ENCODE results near the gene ERAL1.
"Not testable (repeated sequence)": the region's sequence is repeated elsewhere in the genome, so short reads cannot be mapped to it uniquely, and the experiment has no call there.

The ERAL1 gene

DNA sequence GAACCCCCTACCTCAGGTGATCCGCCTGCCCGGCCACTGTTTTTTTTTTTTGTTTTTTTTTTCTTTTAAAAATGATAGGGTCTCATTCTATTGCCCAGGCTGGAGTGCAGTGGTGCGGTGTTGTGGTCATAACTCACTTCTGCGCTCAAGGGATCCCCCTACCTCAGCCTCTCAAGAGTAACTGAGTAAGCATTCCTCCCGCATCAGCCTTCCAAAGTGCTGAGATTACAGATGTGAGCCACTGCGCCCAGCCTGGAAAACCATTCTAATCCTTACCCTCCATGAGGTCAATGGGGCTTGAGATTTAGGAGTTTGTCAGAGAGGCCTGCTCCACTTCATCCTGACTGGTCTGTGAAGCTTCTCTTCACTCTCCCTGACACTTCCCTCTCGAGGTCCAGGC, 12.5 kb downstream of the ERAL1 start:
- no peak for DNase-seq (ENCODE audit: low read depth, low spot score)
- TF ChIP-seq, protein P1, sequence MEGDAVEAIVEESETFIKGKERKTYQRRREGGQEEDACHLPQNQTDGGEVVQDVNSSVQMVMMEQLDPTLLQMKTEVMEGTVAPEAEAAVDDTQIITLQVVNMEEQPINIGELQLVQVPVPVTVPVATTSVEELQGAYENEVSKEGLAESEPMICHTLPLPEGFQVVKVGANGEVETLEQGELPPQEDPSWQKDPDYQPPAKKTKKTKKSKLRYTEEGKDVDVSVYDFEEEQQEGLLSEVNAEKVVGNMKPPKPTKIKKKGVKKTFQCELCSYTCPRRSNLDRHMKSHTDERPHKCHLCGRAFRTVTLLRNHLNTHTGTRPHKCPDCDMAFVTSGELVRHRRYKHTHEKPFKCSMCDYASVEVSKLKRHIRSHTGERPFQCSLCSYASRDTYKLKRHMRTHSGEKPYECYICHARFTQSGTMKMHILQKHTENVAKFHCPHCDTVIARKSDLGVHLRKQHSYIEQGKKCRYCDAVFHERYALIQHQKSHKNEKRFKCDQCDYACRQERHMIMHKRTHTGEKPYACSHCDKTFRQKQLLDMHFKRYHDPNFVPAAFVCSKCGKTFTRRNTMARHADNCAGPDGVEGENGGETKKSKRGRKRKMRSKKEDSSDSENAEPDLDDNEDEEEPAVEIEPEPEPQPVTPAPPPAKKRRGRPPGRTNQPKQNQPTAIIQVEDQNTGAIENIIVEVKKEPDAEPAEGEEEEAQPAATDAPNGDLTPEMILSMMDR (IDR thresholded peaks at IDR 0.05; ENCODE audit: low read depth, low read length), result no peak
- in situ Hi-C loops (cut with HindIII; ENCODE audit: low sequenced_read_pairs), result no loop called here
- H3K4me3 ChIP-seq (ENCODE audit: low read depth, low read length), result no peak overlapping the region

DNA sequence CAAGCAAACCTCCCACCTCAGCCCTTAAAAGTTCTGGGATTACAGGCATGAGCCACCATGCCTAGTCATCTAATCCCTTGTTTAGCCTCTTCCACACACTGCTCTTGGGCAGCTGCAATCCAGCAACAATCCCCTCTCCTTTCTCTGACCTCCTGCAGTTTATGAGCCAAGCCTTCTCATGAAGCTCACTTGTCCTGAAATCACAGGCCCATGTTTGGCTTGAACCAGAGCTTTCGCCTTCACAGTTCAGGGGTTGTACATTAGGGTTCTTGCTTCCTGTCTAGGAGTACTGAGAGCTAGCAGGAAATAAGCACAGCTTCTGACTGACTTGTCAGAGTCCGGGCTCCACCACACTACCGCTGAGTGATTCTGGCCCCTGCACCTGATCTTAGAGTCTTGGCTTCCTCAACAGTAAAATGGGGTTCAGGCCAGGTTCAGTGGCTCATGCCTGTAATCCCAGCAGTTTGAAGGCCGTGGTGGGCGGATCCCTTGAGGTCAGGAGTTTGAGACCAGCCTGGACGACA, 16.3 kb downstream of the ERAL1 start:
- DNase-seq (ENCODE audit: low read depth, low spot score), result no peak
- H3K4me3 ChIP-seq (ENCODE audit: low read depth, low read length), result no peak overlapping the region
- in situ Hi-C loops (cut with HindIII; ENCODE audit: low sequenced_read_pairs), result no loop called here
- TF ChIP-seq, protein P1 (IDR thresholded peaks at IDR 0.05; ENCODE audit: low read depth, low read length), result no peak

DNA sequence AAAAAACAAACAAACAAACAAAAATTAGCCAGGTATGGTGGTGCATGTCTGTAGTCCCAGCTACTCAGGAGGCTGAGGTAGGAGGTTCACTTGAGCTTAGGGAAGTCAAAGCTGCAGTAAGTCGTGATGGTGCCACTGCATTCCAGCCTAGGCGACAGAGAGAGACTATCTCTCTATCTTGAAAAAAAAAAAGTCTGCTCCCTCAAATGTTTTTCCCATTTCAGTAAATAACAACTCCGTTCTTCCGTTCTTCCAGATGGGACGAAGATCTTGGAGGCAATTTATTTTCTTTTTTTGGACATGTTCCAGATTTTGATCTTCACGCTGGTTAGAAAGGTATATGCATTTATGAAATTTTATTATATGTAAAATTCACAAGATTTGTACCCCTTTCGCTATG, 19.0 kb downstream of the ERAL1 start:
- H3K4me3 ChIP-seq (ENCODE audit: low read depth, low read length), result no peak overlapping the region
- no peak for DNase-seq (ENCODE audit: low read depth, low spot score)
- in situ Hi-C loops (cut with HindIII; ENCODE audit: low sequenced_read_pairs), result no loop called here
- TF ChIP-seq, protein P1 (IDR thresholded peaks at IDR 0.05; ENCODE audit: low read depth, low read length), result no peak

DNA sequence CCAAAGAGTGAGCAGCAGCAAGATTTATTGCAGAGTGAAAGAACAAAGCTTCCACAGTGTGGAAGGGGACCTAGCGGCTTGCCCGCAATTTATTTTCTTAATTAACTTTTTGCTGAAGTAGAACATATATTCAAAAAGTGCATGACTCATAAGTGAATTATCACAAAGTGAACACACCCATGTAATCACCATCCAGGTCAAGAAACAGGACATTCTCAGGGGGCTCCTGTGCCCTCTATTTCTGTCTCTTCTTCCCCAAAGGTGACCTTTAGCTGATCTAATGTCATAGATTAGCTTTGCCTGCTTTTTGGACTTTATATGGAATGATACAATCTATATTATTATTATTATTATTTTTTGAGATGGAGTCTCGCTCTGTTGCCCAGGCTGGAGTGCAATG, 19.9 kb downstream of the ERAL1 start:
- in situ Hi-C loops (cut with HindIII; ENCODE audit: low sequenced_read_pairs), result no loop called here
- H3K4me3 ChIP-seq (ENCODE audit: low read depth, low read length), result no peak overlapping the region
- TF ChIP-seq, protein P1 (IDR thresholded peaks at IDR 0.05; ENCODE audit: low read depth, low read length), result no peak
- DNase-seq (ENCODE audit: low read depth, low spot score), result no peak

DNA sequence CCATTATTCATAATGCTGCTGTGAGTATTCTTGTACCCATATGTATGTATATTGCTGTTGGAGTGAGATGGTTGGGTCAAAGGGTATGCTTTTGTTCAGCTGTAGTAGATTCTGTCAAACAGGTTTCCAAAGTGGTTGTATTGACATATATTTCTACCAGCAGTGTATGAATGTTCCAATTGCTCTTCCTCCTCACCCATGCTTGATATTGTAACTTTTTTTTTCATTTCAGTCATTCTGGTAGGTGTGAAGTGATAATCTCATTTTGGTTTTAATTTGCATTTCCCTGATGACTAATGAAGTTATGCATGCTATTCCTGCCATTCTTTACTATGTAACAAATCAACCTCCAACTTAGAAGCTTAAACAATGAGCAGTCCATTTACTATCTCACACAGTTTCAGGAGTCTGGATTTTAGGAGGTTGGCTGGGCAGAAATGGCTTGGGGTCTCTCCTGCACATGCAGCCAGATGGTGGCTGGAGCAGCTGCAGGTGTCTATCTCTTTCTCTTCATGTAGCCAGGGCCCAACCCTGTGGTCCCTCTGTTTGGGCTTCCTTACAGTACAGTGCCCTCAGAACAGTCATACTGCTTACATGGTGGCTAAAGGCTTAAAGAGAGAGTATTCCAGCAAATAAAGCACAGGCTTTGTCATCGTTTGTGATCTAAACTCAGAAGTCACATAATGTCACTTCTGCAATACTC, 21.2 kb downstream of the ERAL1 start:
- H3K4me3 ChIP-seq (ENCODE audit: low read depth, low read length), result no peak overlapping the region
- TF ChIP-seq, protein P1 (IDR thresholded peaks at IDR 0.05; ENCODE audit: low read depth, low read length), result no peak
- no peak for DNase-seq (ENCODE audit: low read depth, low spot score)
- in situ Hi-C loops (cut with HindIII; ENCODE audit: low sequenced_read_pairs), result no loop called here

DNA sequence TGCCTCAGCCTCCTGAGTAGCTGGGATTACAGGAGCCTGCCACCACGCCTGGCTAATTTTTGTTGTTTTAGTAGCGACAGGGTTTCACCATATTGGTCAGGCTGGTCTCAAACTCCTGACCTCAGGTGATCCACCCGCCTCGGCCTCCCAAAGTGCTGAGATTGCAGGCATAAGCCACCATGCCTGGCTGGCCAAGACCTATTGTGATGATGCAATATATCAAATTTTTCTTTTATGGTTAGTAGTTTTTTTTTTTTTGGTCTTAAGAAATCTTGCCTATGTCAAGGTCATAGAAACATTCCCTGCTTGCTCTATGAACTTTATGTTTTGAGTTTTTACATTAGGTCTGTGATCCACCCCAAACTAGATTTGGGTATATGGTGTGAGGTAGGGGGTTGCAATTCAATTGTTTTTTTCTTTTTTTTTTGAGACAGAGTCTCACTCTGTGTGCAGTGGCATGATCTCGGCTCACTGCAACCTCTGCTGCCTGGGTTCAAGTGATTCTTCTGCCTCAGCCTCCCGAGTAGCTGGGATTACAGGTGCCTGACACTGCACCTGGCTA, 22.4 kb downstream of the ERAL1 start:
- H3K4me3 ChIP-seq (ENCODE audit: low read depth, low read length); DNase-seq (ENCODE audit: low read depth, low spot score); in situ Hi-C loops (cut with HindIII; ENCODE audit: low sequenced_read_pairs): not testable (repeated sequence)

DNA sequence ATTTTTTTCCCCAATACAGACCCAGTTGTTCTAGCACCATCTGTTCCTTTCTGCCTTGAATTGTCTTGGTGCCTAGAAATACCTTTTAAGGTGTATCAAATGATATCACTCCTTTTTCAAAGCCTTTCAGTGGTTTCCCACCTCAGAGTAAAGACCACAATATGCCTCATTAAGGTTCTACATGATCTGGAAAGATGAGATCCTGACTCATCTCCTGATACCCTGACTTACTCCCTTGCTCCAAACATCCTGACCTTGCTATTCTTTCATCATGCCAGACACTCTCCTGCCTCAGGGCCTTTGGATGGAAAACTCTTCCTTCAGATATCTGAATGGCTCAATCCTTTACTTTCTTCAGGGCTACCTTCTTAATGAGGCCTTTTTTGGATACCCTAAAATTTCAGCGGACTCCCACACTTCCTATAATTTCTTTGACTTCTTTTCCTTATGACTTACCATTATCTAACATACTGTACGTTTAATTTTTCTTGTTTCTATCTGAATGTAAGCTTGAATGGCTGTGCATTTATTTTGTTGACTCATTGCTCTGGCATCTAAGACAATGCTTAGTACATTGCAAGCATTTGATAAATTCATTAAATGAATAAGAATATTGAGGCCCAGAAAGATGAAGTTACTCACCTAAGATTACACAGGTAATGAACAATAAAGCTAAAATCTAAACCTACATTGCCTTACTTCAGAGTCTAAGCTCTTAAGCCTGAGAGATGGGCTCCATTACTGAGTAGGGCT, 23.5 kb downstream of the ERAL1 start:
- H3K4me3 ChIP-seq (ENCODE audit: low read depth, low read length), result no peak overlapping the region
- TF ChIP-seq, protein P1 (IDR thresholded peaks at IDR 0.05; ENCODE audit: low read depth, low read length), result no peak
- in situ Hi-C loops (cut with HindIII; ENCODE audit: low sequenced_read_pairs), result no loop called here
- DNase-seq (ENCODE audit: low read depth, low spot score), result no peak
